HG02763 (cell line): Measurements from ENCODE around the gene UGT1A5.

Experiments used
- ATAC-seq: cut with Tn5 transposase; IDR thresholded peaks from one replicate; pipeline ENCODE4 v1.9.1; 2021; ENCODE audit warnings: mild to moderate bottlenecking, moderate library complexity; ENCODE audit not compliant: unreplicated experiment

UGT1A5 gene

GRCh38 chr2:233775414-233775813 is 62.7 kb downstream of the UGT1A5 start:
- ATAC-seq, result no peak

- ATAC-seq, result no peak
Observed at GRCh38 chr2:233778030-233778429, 65.3 kb downstream of the UGT1A5 start, which contains the start of gene MROH2A. Gene MROH2A, plus strand, starts transcription at chr2:233778330. Its CDS starts 1,029 bp downstream, at chr2:233779359.

GRCh38 chr2:233779722-233780121 is 67.0 kb downstream of the UGT1A5 start:
- ATAC-seq, result no peak

GRCh38 chr2:233780771-233781170 is 68.1 kb downstream of the UGT1A5 start:
- no peak for ATAC-seq

GRCh38 chr2:233789554-233789953 is 76.8 kb downstream of the UGT1A5 start:
- no peak for ATAC-seq

- no peak for ATAC-seq
Observed at GRCh38 chr2:233791151-233791882, 78.6 kb downstream of the UGT1A5 start.

GRCh38 chr2:233791883-233792329 is 79.2 kb downstream of the UGT1A5 start:
- ATAC-seq, result no peak

GRCh38 chr2:233792720-233793119 is 80.0 kb downstream of the UGT1A5 start:
- no peak for ATAC-seq

GRCh38 chr2:233793465-233794127 is 80.9 kb downstream of the UGT1A5 start:
- ATAC-seq, result no peak

GRCh38 chr2:233794128-233794658 is 81.5 kb downstream of the UGT1A5 start:
- no peak for ATAC-seq

GRCh38 chr2:233795735-233796171 is 83.0 kb downstream of the UGT1A5 start:
- no peak for ATAC-seq

GRCh38 chr2:233796254-233796653 is 83.5 kb downstream of the UGT1A5 start:
- no peak for ATAC-seq

- no peak for ATAC-seq
Observed at GRCh38 chr2:233798335-233799086, 85.8 kb downstream of the UGT1A5 start.

- ATAC-seq, result no peak
Observed at GRCh38 chr2:233799087-233799665, 86.5 kb downstream of the UGT1A5 start.

GRCh38 chr2:233799716-233800115 is 87.0 kb downstream of the UGT1A5 start:
- ATAC-seq, result no peak

GRCh38 chr2:233800208-233800607 is 87.5 kb downstream of the UGT1A5 start:
- ATAC-seq, result no peak

GRCh38 chr2:233801357-233802131 is 88.8 kb downstream of the UGT1A5 start:
- ATAC-seq, result no peak

GRCh38 chr2:233802132-233802815 is 89.6 kb downstream of the UGT1A5 start:
- ATAC-seq, result no peak

- no peak for ATAC-seq
Observed at GRCh38 chr2:233803292-233803911, 90.7 kb downstream of the UGT1A5 start.
